NCI-H82 (cell line): ENCODE measurements around the gene ZBTB11.
"Not testable (repeated sequence)": the region's sequence is repeated elsewhere in the genome, so short reads cannot be mapped to it uniquely, and the experiment has no call there.

ENCODE experiments used
- DNase-seq: peaks from one replicate; lab custom pipeline; 2025; lab: John Stamatoyannopoulos, UW

The ZBTB11 gene, protein sequence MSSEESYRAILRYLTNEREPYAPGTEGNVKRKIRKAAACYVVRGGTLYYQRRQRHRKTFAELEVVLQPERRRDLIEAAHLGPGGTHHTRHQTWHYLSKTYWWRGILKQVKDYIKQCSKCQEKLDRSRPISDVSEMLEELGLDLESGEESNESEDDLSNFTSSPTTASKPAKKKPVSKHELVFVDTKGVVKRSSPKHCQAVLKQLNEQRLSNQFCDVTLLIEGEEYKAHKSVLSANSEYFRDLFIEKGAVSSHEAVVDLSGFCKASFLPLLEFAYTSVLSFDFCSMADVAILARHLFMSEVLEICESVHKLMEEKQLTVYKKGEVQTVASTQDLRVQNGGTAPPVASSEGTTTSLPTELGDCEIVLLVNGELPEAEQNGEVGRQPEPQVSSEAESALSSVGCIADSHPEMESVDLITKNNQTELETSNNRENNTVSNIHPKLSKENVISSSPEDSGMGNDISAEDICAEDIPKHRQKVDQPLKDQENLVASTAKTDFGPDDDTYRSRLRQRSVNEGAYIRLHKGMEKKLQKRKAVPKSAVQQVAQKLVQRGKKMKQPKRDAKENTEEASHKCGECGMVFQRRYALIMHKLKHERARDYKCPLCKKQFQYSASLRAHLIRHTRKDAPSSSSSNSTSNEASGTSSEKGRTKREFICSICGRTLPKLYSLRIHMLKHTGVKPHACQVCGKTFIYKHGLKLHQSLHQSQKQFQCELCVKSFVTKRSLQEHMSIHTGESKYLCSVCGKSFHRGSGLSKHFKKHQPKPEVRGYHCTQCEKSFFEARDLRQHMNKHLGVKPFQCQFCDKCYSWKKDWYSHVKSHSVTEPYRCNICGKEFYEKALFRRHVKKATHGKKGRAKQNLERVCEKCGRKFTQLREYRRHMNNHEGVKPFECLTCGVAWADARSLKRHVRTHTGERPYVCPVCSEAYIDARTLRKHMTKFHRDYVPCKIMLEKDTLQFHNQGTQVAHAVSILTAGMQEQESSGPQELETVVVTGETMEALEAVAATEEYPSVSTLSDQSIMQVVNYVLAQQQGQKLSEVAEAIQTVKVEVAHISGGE

DNA sequence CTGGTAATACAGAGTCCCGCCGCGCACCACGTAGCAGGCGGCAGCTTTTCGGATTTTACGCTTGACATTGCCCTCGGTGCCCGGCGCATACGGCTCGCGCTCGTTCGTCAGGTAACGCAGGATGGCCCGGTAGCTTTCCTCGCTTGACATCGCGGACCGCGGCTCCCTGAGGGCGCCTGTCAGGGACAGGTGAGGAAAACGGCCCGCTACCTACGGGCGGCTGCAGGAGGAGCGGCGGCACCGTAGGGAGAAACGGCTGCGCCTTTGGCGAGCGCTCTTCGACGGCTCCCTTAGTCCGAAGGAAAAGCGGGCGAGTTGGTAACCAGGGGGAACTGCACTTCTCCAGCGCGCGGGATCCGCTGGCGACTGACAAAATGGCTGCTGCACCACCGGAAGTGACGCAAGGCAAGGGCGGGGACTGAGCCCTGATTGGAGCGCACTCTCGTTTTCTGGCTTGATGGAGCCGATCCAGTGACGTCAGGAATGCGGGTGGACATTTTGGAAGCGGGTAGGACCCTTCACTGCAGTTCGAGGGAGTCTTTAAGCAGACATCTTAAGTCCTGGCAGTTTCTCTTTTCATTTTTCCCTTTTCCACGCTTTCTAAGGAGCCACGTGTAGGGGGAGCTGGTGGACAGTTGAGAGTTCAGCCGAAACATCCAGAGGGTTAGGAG is at the start of gene ZBTB11:
Gene ZBTB11, minus strand, starts transcription at position 368 of the 671 bp plus-strand sequence. Its CDS starts 218 bp downstream, at position 150.
- no peak for DNase-seq

DNA sequence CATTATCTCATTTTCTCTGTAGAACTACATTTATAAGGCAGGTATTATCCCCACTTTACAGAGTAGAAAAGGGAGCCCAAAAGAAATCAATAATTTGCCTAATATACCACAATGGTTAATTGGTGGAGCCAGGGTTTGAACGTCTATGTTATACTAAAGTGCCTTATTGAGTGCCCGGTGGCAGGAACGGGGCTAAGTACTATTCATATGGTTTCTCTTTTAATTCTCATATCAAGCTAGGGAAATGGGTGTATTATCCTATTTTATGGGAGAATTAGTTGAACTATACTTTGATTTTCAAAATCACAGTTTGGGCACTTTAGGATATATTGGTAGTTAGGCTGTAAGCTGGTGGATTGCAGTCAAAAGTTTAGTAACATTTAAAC is 49.0 kb upstream of the ZBTB11 start:
- DNase-seq: no peak

DNA sequence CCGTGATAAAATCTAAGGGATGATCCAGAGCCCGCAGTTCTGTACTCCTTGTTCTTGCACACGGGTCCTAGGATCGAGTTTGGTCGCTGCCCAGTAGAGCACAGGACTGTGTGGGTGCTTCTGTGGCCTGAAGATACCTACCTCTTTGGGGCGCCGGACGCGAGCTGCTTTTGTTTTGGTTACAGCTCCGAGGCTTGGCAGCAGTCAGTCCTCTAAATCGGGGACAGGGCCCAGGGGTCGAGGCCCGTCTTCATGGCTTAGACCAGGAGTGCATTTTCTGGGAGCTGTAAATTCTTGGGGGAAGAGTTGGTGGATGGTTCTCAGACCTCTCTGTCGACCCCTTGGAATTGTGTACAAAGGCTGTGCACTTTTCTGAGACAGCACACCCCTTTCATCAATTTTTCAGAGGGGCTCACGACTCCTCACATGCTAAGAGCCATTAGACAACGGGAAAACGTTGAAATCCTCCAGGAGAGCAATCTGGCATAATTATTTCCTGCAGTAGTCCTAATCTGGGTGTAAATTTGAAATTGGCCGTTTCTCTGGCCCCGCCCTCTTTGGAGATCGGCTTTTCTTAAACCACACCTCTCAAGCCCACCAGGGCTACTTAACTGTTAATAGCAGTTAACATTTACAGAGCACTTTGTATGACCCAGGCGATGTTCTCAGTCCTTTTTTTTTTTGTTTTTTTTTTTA is 48.4 kb upstream of the ZBTB11 start:
- peak; percentile 90 for DNase-seq

DNA sequence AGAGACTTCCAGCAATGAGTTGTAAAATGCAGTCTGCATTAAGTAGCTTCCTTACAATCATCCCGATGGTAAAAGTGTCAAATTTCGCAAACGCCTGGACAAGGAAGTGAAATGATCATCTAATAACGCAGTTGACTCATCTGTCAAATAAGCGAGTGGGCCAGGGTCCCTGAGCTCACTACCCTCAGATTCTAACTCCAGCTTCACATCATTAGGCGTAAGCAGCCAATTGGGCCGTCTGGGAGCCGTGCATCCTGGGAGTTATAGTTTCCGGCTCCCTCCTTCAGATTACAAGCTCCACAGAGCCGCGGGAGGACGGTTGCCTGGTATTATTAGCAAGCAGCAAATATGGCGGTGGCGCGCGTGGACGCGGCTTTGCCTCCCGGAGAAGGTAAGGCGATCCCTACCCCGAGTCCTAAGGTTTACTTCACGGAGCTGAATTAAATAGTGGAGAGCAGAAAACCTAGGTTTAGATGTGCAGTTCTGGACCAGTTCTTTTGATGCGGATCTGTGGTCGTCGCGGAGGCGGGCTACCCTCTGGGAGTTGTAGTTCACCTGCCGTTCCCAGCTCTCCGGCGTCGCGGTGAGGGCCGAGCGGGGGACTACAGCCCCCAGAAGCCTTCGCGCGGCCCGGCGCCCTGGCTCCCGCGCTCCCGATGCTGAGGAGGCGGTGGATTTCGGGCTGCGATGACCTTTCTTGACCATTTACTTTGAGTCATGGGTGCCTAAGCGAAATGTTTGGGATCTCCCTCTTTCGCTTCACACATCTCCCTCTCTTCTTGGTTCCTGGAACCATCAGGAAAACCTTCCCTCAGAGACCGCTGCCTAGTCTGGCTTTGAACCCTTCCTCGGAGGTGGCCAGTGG is 47.6 kb upstream of the ZBTB11 start, which contains the start of gene CEP97:
Gene CEP97, plus strand, starts transcription at position 286 of the 865 bp plus-strand sequence. Its CDS starts 63 bp downstream, at position 349.
- peak; percentile 99 for DNase-seq

DNA sequence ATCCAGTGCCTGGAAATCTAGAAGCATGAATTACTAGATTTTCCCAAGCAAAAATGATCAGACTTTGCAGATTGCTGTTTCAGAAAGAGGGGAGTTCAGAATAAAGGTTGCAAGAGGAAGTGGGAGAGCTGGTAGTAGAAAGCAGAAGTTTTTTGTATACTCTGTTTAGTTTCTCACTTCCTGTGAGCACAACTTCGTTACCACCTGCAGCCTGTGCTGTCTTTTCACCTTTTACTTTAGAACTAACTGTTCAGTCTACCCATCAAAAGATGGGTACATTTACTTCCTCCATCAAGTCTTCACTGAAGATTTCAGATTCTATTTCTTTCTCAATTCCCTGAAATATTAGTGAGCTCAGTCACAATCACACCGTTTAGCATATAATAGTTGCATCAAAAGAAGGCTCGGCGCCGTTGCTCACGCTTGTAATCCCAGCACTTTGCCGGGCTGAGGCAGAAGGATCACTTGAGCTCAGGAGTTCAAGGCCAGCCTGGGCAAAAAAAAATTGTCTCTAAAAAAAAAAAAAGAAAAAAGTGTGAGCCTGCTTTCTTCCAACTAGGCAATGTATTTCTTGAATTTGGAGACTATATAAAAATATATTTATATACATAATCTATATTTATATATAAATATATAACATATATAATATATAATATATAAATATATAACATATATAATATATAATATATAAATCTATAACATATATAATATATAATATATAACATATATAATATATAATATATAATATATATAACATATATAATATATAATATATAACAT is 45.7 kb upstream of the ZBTB11 start:
- no peak for DNase-seq

DNA sequence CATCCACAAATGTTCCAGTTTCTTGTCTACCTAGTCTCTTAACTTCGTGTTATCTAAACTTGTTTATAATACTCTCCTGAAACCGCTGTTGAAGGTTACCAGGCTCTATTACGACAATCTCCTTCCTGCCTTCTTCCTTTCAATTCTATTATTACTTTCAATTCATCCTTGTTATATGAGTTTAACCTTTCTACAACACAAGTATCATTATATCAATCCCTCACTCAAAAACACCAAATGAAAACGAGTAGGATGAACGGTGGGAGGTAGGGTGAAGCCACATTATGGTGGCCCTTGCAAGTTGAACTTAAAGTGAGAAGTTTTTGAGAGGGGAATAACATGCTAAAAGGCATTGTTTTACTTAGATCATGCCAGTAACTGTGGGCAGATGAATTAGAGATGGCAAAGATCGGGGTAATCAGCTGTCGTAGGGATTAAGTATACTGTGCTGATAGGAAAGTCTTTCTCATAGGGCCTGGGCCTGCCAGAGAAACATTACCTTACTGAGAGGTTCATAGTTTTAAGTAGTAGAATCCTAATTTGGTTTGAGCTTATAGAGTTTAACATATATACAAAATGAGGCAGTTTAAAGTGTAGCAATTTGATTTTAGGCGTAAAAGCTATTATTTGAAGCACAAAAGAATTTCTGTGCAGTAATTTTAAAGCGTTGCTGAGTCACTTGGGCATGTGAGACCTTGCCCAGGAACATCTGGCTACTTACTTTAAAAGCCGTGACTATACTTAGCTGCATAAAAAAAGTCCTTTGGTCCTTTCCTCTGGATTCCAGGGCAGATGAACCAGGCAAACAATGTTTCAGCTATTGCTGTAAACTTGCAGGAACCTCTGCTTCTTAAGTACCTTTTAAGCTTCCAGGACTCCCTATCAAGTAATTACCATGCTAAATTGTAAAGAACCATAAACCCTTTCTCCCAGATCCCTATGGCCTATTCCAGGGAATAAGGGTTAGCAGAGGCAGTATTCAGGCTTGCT is 44.2 kb upstream of the ZBTB11 start:
- DNase-seq: peak; percentile 74

DNA sequence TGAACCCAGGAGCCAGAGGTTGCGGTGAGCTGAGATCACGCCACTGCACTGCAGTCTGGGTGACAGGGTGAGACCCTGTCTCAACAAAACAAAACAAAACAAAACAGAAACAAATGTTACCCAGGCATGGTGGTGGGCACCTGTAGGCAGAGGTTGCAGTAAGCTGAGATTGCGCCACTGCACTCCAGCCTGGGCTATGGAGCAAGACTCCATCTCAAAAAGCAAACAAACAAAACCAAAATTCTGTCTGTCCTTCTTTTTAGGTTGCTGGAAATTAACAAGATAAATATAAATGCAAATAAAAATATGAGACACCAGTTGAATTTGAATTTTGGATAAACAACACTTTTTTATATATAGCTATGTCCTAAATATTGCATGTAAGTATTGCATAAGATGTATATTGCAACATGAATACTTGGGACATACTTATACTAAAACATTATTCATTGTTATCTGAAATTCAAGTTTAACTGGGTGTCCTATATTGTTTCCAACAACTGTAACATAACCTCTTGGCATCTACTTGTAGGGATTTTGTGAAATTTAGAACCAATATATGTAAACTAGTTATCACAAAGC is 42.8 kb upstream of the ZBTB11 start:
- no peak for DNase-seq

DNA sequence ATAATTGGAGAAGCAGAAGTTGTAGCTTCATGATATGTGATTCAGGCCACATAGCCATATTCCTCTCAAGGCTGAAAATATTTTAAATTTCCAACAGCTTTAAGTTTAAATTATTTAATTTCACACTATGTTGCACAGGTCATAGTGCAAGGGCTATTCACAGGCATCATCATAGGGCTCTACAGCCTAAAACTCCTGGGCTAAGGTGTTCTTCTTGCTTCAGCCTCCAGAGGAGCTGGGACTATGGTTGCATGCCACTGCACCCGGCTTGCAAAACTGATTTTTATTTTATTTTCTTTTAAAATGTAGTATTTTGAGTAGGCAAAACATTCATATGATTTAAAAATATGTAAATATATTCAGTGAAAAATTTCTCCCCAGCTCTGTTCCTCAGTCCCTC is 41.5 kb upstream of the ZBTB11 start:
- DNase-seq: no peak

DNA sequence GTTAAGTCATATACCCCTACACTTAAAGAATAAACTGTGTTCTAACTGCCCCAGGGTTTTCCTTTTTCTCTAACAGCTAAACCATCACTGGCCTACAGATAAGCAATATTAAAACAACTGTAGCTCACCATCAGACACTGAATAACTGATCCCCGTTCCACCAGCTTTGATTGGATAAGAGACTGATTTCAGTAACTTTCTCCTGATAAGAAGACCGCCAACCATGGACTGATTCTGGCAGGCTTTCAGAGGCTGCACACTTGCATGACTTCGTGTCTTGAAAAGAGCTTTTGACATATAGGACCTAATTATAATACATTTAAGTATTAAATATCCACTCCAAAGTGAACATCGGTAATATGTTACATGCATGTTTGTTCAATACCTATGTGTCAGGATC is 32.2 kb upstream of the ZBTB11 start:
- no peak for DNase-seq

DNA sequence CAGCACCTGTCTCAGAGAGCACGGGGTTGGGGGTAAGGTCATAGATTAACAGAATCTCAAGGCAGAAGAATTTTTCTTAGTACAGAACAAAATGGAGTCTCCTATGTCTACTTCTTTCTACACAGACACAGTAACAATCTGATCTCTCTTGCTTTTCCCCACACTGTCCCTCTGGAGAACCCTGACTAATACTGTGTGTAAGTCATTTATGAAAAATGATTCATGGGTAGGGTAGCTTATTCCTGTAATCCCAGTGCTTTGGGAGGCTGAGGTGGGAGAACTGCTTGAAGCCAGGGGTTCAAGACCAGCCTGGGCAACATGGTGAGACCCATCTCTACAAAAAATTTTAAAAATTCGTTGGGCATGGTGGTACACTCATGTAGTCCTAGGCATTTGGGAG is 27.7 kb upstream of the ZBTB11 start:
- DNase-seq: not testable (repeated sequence)

DNA sequence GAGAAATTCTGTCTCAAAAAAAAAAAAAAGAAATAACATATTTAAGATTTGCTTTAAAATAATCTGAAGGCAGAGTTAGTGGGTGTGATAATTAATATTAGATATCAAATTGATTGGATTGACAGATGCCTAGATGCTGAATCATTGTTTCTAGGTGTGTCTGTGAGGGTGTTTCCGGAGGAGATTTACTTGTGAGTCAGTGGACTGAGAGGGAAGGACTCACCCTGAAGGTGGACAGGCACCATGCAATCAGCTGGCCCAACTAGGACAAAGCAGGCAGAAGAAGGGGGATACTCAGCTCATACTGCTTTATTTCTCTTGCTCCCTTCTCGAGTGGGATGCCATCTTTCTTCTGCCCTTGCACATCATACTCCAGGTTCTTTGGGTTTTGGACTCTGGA is 26.2 kb upstream of the ZBTB11 start:
- no peak for DNase-seq

DNA sequence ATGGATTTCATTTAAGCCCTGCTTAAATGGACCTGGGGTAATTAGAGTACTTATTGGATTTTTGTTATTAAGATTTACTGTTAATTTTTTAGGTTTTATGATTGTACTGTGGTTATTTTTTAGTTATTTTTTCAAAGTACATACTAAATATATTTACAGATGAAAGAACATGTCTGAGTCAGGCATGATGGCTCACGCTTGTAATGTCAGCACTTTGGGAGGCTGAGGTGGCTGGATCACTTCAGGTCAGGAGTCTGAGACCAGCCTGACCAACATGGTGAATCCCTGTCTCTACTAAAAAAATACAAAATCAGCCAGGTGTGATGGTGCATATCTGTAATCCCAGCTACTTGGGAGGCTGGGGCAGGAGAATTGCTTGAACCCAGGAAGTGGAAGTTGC is 25.8 kb upstream of the ZBTB11 start:
- no peak for DNase-seq

DNA sequence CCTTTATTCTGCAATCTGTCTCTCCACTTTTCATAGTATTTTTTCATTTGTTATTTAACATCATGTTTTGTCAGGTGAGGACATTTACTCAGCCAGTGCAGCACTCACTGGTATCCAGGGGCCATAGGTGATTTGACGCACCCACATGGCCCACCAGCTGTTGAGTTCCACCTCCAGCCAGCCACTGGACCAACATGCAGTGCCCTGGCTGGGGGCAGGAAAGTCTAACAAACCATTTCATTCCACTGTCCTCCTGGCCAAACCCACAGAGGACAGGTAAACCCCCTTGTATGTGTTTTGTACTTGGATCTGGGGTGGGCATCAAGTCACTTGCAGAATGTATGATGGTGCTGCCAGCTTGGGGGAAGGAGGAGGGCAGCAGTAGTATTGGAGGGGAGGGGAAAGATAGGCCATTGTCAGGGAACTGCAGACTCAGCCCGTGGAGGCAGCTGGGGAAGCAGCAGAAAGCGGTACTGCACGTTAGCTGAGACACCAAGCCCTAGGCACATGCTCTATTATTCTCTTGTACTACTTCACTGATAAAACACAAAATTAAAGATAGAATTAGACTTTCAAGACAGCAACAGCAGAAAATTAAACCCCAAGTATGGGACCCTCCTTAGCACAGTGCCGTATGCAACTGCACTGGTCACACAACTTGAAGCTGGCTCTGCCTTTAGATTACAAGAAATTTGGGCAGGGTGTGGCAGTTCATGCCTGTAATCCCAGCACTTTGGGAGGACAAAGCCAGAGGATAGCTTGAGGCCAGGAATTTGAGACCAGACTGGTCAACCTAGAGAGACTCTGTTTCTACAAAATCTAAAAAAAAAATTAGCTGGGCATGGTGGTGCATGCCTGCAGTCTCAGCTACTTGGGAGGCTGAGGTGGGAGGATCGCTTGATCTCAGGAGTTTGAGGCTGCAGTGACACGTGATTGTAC is 25.0 kb upstream of the ZBTB11 start:
- DNase-seq: peak; percentile 19

DNA sequence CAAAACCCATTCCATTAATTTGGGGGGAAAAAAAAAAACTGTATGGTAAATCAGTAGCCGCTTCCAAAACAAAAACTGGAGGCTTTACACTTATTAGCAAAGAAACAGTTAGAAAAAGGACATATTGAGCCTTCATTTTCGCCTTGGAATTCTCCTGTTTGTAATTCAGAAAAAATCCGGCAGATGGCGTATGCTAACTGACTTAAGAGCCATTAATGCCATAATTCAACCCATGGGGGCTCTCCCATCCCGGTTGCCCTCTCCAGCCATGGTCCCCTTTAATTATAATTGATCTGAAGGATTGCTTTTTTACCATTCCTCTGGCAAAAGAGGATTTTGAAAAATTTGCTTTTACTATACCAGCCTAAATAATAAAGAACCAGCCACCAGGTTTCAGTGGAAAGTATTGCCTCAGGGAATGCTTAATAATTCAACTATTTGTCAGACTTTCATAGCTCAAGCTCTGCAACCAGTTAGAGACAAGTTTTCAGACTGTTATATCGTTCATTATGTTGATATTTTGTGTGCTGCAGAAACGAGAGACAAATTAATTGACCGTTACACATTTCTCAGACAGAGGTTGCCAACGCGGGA is 18.9 kb upstream of the ZBTB11 start:
- DNase-seq: no peak

DNA sequence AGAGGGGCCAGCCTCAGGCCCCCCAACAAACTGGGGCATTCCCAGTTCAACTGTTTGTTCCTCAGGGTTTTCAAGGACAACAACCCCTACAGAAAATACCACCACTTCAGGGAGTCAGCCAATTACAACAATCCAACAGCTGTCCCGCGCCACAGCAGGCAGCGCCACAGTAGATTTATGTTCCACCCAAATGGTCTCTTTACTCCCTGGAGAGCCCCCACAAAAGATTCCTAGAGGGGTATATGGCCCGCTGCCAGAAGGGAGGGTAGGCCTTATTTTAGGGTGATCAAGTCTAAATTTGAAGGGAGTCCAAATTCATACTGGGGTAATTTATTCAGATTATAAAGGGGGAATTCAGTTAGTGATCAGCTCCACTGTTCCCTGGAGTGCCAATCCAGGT is 17.9 kb upstream of the ZBTB11 start:
- not testable (repeated sequence) for DNase-seq

DNA sequence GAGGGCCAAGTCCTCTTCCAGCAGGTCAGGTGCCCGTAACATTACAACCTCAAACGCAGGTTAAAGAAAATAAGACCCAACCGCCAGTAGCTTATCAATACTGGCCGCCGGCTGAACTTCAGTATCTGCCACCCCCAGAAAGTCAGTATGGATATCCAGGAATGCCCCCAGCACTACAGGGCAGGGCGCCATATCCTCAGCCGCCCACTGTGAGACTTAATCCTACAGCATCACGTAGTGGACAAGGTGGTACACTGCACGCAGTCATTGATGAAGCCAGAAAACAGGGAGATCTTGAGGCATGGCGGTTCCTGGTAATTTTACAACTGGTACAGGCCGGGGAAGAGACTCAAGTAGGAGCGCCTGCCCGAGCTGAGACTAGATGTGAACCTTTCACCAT is 16.6 kb upstream of the ZBTB11 start:
- not testable (repeated sequence) for DNase-seq
